Measurements from ENCODE around the gene CLECL1.

CLECL1 gene

DNA sequence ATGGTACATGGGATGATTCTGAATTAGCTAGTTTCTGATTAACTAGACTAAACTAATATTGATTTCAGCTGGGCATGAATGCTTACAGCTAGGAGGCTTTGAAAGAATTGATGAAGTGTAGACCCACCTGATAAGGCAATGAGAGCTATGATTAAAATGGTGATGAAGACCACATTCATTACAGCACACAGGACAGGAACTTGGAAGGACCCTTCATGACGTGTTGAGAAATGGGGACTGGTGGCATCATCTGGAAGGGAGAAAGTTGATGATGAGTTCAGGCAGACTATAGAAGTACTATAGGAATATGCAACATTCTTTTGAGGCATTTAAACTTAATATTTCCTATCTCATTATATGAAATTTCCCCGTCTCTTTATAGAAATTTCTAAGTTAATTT lies 23.3 kb upstream of the CLECL1 start:
- H3K9me3 ChIP-seq (ENCODE audit: control insufficient read depth, insufficient read depth, low read length): no peaks in the 10 kb centered on the region
- no peaks in the 10 kb centered on the region for H3K4me1 ChIP-seq (ENCODE audit: insufficient read depth, low read length)
- H3K9ac ChIP-seq (ENCODE audit: low read depth, low read length): no peak overlapping the region
- H3K36me3 ChIP-seq (ENCODE audit: insufficient read depth, low read length): no peaks in the 10 kb centered on the region

GRCh38 chr12:9755567-9755966 lies 22.7 kb upstream of the CLECL1 start:
- Histone ChIP-seq H3K4me1 (ENCODE audit: insufficient read depth, low read length) (no peaks in the 10 kb centered on the region), H3K9me3 (ENCODE audit: control insufficient read depth, insufficient read depth, low read length) (no peaks in the 10 kb centered on the region), H3K9ac (ENCODE audit: low read depth, low read length) (no peak overlapping the region), H3K36me3 (ENCODE audit: insufficient read depth, low read length) (no peaks in the 10 kb centered on the region)

DNA sequence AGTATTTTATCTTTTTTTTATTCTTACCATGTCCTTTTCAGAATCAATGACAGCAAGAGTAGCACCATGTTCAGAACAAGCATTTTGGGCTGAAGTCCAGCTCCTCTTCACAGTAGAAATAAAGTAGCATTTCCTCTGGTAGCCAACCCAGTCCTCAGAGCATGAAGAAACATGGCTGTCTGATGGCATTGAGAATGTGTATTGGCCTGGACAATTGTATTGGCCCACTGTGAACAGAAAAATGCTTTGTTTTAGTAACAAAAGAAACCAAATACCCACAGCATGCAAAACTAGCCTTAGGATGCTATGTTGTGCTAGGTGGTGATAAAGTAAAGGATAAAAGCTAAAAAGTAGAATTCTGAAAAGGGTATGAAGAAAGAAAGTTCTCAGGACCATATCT lies 22.1 kb upstream of the CLECL1 start:
- no peak overlapping the region for H3K9ac ChIP-seq (ENCODE audit: low read depth, low read length)
- no peaks in the 10 kb centered on the region for H3K4me1 ChIP-seq (ENCODE audit: insufficient read depth, low read length)
- no peaks in the 10 kb centered on the region for H3K9me3 ChIP-seq (ENCODE audit: control insufficient read depth, insufficient read depth, low read length)
- no peaks in the 10 kb centered on the region for H3K36me3 ChIP-seq (ENCODE audit: insufficient read depth, low read length)

GRCh38 chr12:9754099-9754927 lies 21.4 kb upstream of the CLECL1 start:
- Histone ChIP-seq H3K4me1 (ENCODE audit: insufficient read depth, low read length) (no peaks in the 10 kb centered on the region), H3K36me3 (ENCODE audit: insufficient read depth, low read length) (no peaks in the 10 kb centered on the region), H3K9ac (ENCODE audit: low read depth, low read length) (no peak overlapping the region), H3K9me3 (ENCODE audit: control insufficient read depth, insufficient read depth, low read length) (no peaks in the 10 kb centered on the region)

GRCh38 chr12:9753498-9753897 lies 20.6 kb upstream of the CLECL1 start:
- H3K9me3 ChIP-seq (ENCODE audit: control insufficient read depth, insufficient read depth, low read length): no peaks in the 10 kb centered on the region
- no peaks in the 10 kb centered on the region for H3K36me3 ChIP-seq (ENCODE audit: insufficient read depth, low read length)
- H3K9ac ChIP-seq (ENCODE audit: low read depth, low read length): no peak overlapping the region
- H3K4me1 ChIP-seq (ENCODE audit: insufficient read depth, low read length): no peaks in the 10 kb centered on the region

DNA sequence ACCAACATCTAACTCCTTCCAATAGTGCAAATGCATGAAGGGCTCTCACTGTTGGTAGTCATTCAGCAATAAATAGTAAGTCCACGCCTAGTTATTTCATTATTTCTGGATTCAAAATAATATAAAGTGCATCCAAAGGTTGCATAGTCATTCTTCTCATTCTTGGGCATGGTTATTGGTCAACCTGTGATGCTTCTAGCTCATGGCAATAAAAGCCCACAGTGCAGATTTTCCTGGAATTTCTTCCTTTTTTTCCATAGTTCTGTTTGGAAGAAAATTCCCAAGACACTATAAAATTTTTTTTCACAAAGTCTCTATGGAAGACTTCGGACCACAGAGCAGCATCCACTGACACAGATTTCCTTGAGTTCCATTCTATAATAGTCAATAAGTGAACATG lies 20.2 kb upstream of the CLECL1 start:
- Histone ChIP-seq H3K36me3 (ENCODE audit: insufficient read depth, low read length) (no peaks in the 10 kb centered on the region), H3K9me3 (ENCODE audit: control insufficient read depth, insufficient read depth, low read length) (no peaks in the 10 kb centered on the region), H3K9ac (ENCODE audit: low read depth, low read length) (no peak overlapping the region), H3K4me1 (ENCODE audit: insufficient read depth, low read length) (no peaks in the 10 kb centered on the region)

DNA sequence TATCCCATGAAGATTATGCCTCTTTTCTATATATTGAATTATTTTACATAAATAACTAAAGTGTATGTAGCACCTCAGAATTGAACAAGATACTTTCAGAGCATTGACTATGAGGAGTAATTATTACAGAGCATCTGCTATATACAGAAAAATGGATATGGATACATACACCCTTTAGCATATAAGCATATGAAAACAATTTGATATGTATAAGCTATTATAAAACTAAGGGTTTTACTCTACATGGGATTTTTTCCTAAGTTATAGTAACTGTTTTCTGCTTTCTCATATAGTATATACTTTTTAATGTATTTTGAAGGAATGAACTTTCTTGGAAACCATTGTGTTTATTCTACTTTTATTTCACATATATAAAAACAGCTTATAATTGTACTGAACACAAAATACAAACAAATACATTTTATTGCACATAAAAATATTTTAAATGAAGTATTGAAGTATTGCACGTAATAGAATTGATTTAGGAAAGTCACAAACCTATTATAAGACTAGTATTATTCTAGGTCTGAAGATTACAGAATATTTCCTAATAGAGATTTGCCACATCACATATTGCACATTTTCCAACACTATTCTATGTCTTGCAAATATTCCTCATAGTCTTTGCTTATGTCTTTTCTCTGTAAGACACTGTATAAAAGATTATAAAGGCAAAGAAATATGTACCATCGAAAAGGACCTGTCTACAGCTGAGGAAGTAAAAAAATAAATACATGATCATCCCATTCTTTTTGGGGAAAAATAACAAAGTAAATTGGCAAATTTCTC lies 19.4 kb upstream of the CLECL1 start:
- H3K4me1 ChIP-seq (ENCODE audit: insufficient read depth, low read length): no peaks in the 10 kb centered on the region
- no peaks in the 10 kb centered on the region for H3K36me3 ChIP-seq (ENCODE audit: insufficient read depth, low read length)
- H3K9me3 ChIP-seq (ENCODE audit: control insufficient read depth, insufficient read depth, low read length): no peaks in the 10 kb centered on the region
- no peak overlapping the region for H3K9ac ChIP-seq (ENCODE audit: low read depth, low read length)

GRCh38 chr12:9751204-9752144 lies 18.6 kb upstream of the CLECL1 start:
- Histone ChIP-seq H3K9ac (ENCODE audit: low read depth, low read length) (no peak overlapping the region), H3K36me3 (ENCODE audit: insufficient read depth, low read length) (no peaks in the 10 kb centered on the region), H3K9me3 (ENCODE audit: control insufficient read depth, insufficient read depth, low read length) (no peaks in the 10 kb centered on the region), H3K4me1 (ENCODE audit: insufficient read depth, low read length) (no peaks in the 10 kb centered on the region)

- Histone ChIP-seq H3K9me3 (ENCODE audit: control insufficient read depth, insufficient read depth, low read length) (no peaks in the 10 kb centered on the region), H3K9ac (ENCODE audit: low read depth, low read length) (peak overlapping the region; percentile 17; the same call in 1 of the 2 replicates), H3K36me3 (ENCODE audit: insufficient read depth, low read length) (no peaks in the 10 kb centered on the region), H3K4me1 (ENCODE audit: insufficient read depth, low read length) (no peaks in the 10 kb centered on the region)
Observed at GRCh38 chr12:9750276-9751203, 17.6 kb upstream of the CLECL1 start.

- Histone ChIP-seq H3K4me1 (ENCODE audit: insufficient read depth, low read length) (no peaks in the 10 kb centered on the region), H3K9ac (ENCODE audit: low read depth, low read length) (no peak overlapping the region), H3K9me3 (ENCODE audit: control insufficient read depth, insufficient read depth, low read length) (no peaks in the 10 kb centered on the region), H3K36me3 (ENCODE audit: insufficient read depth, low read length) (no peaks in the 10 kb centered on the region)
Observed at GRCh38 chr12:9749640-9750039, 16.7 kb upstream of the CLECL1 start.

DNA sequence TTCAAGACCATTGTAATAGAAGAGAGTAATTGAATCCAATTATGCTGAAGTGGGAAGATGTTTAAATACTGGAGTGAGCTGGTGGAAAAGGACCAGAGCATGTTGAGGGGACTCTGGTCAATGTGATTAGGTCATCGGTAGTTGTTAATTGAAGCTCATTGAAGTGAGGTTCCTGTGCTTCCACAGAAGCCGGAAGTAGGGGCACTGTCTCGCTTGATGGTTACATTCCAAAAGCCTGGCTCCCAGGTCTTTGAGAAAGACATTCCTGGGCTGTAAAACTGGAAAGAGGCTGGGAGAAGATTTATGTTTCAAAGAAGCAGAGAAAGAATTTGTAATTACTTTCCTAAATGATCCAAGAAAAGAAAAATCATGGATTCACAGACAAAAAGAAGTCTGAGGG lies 12.3 kb upstream of the CLECL1 start:
- H3K4me1 ChIP-seq (ENCODE audit: insufficient read depth, low read length): no peaks in the 10 kb centered on the region; the same call in 1 of the 2 replicates
- H3K9ac ChIP-seq (ENCODE audit: low read depth, low read length): no peak overlapping the region
- H3K36me3 ChIP-seq (ENCODE audit: insufficient read depth, low read length): no peaks in the 10 kb centered on the region
- H3K9me3 ChIP-seq (ENCODE audit: control insufficient read depth, insufficient read depth, low read length): no peaks in the 10 kb centered on the region

GRCh38 chr12:9742661-9743060 lies 9.8 kb upstream of the CLECL1 start:
- Histone ChIP-seq H3K9ac (ENCODE audit: low read depth, low read length) (no peak overlapping the region), H3K4me1 (ENCODE audit: insufficient read depth, low read length) (no peaks in the 10 kb centered on the region; the same call in 1 of the 2 replicates), H3K36me3 (ENCODE audit: insufficient read depth, low read length) (no peaks in the 10 kb centered on the region), H3K9me3 (ENCODE audit: control insufficient read depth, insufficient read depth, low read length) (no peaks in the 10 kb centered on the region)

DNA sequence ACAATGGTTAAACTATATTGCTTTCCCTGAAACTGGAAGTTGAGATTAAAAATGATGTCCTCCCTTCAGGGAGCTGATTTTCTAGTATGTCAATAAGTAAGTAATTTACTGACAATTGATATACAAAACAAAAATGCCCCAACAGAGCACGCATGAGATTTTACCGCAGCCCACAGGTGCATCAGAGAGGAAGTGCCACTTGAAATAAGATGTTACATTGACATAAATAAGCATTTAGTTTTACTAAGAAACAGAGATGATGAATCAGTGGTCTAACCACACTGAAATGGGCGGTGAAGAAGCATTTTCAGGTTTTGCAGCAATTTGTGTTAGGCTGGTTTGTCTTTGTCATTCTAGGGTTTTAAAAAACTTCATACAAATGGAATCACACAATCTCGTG lies 8.8 kb upstream of the CLECL1 start:
- Histone ChIP-seq H3K36me3 (ENCODE audit: insufficient read depth, low read length) (no peaks in the 10 kb centered on the region), H3K9ac (ENCODE audit: low read depth, low read length) (no peak overlapping the region), H3K9me3 (ENCODE audit: control insufficient read depth, insufficient read depth, low read length) (no peaks in the 10 kb centered on the region), H3K4me1 (ENCODE audit: insufficient read depth, low read length) (no peaks in the 10 kb centered on the region; the same call in 1 of the 2 replicates)

All from ES-I3 (cell line).